HG03060 (cell line): Measurements from ENCODE around the gene GALNT18.

ENCODE experiments used
- ATAC-seq: cut with Tn5 transposase; IDR thresholded peaks from one replicate; pipeline ENCODE4 v1.9.1; 2021; ENCODE audit warnings: low read depth, moderate number of reproducible peaks; ENCODE audit not compliant: unreplicated experiment

The GALNT18 gene

DNA sequence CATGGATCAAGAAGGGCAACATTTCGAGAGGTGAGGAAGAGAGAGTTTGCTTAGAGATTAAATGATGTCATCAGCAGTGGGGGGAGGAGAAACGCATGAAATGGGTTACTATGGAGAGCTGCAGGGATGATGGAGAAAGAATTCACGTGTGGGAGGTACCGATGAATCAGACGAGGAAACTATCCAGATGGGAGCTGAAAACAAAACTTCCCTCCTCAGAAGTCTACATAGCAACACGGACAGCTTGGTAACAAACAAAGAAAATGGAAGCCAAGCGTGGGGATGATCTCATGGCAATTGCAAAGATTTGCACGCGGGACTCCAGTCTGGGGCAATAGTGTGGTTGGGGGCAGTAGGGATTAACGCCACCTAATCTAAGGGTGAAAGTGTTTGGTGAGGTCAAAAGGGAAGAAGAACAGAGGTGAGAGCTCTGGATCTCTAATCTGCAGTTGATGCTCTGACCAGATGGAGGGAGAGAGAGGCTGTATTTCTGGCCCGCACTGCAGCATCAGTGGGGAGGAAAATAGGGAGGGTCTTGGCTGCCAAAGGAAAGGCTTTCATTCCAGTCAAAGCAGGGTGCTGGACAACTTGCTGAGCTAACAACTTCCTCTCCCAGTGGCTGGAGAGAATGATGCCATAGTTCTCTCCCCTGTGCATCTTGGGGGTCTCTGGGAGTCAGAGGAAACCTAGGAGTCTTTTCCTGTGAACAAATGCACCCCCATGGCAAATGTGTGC, 225.3 kb downstream of the GALNT18 start:
- ATAC-seq: no peak

DNA sequence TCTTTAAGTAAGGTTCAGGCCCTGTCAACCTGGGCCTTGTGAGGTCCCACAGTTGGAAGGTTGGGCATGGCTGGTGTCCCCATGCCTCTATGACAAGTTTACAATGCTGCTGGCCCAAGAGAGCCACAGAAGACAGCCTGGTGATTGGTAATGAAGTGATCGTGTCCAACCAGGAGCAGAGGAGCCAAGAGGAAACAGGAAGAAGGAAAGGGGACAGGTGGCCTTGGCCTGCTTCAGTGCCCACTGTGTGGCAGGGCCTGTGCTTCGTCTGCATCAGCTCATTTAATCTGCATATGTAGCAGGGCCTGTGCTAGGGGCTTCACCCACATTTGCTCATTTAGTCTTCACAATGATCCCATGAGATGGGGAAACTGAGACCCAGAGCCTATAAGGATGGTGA, 226.7 kb downstream of the GALNT18 start:
- no peak for ATAC-seq

- ATAC-seq: no peak
Observed at GRCh38 chr11:11394241-11394640, 227.6 kb downstream of the GALNT18 start.

GRCh38 chr11:11391796-11392463, 229.9 kb downstream of the GALNT18 start:
- ATAC-seq: no peak

DNA sequence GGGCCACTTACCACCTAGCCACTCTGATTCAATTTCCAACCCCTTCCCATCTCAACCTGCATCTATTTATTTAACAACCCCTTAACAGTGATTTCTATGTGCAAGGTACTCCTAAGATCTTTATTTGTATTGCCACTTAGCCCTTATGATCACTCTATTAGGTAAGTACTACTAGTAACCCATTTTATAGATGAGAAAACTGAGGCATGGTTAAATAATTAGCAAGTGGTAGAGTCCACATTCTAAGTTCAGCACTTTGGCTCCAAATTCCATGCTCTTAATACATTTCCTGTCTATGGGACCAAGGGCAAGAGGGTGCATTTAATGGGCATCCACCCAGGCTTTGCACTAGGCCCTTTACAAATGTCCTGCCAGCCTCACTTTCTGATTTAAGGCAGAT, 230.6 kb downstream of the GALNT18 start:
- ATAC-seq: no peak

DNA sequence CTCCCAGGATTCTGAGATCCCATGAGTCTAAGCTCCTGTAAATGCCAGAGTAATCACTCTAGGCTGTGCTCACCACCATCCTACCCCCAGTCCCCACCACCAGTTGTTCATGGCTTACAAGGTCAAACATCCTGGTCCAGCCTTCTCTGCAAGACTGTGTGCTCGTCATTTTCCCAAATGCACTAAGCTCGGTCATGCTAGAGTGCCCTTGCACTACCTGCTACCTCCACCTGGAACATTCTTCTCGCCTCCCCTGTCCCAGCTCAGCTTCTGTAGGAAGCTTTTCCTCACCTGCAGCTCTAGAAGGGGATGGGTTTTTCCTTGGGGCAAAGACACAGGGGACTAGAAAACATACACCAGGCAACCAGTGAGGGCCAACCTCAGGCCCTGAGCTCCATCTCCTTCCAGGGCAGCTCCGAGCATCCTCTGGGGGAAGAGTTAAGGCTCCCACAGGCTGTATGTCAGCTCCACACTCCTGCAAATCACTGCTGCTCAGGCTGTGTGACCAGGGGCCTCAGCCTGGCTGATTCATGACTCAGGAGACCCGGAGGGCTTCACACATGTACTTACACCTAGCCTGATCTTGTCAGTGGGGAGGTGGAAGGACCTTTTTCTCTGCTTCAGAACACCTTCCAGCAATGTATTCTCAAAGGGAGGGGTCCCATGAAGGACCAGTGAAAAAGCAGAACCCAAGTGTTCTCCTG, 231.6 kb downstream of the GALNT18 start:
- ATAC-seq: no peak

DNA sequence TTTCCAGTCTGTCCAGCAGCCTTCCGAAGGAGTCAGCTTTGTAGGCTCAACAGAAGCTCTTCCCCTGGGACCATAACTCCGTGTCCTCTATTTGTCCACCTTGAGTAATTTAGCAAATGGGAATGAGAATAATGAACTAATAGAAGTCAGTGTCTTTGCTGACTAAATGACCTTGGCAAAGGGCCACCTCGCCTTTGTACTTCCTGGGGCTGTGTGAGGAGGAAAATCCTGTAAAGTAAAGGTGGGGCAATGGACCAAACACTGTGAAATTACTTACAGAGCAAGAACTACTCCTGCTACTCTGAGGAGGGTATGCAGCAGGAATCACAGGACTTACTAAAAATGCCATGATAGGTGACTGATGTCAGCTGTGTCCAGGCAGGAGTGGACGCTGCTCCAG, 232.6 kb downstream of the GALNT18 start:
- ATAC-seq: no peak

- ATAC-seq: no peak
Observed at GRCh38 chr11:11387622-11388305, 234.0 kb downstream of the GALNT18 start.

GRCh38 chr11:11387207-11387606, 234.6 kb downstream of the GALNT18 start:
- no peak for ATAC-seq

DNA sequence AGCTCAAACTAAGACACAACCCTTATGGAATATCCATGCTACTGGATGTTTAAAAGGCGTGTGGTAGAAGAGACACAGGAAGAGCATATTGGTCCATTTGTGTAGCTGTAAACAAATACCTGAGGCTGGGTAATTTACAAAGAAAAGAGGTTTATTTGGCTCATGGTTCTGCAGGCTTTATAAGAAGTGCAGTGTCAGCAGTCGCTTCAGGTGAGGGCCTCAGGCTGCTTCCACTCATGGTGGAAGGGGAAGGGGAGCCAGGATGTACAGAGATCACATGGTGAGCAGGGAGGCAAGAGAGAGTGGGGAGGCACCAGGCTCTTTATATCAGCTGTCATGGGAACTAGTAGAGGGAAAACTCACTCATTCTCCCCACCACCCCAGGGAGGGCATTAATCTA, 237.0 kb downstream of the GALNT18 start:
- no peak for ATAC-seq

DNA sequence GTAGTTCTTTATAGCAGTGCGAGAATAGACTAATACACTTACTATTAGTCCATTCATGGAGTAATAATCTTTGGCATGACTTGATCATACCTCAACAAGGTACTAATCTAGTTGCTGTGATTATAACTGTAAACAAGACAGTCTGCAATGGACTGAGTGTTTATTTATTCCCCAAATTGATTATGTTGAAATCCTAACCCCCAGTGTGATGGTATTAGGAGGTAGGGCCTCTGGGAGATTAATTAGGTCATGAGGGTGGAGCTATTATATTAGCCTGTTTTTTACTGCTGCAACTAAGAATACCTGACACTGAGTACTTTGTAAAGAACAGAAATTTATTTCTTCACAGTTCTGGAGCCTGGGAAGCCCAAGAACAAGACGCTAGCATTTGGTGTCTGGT, 237.8 kb downstream of the GALNT18 start:
- no peak for ATAC-seq

- no peak for ATAC-seq
Observed at GRCh38 chr11:11382858-11383532, 238.8 kb downstream of the GALNT18 start.

DNA sequence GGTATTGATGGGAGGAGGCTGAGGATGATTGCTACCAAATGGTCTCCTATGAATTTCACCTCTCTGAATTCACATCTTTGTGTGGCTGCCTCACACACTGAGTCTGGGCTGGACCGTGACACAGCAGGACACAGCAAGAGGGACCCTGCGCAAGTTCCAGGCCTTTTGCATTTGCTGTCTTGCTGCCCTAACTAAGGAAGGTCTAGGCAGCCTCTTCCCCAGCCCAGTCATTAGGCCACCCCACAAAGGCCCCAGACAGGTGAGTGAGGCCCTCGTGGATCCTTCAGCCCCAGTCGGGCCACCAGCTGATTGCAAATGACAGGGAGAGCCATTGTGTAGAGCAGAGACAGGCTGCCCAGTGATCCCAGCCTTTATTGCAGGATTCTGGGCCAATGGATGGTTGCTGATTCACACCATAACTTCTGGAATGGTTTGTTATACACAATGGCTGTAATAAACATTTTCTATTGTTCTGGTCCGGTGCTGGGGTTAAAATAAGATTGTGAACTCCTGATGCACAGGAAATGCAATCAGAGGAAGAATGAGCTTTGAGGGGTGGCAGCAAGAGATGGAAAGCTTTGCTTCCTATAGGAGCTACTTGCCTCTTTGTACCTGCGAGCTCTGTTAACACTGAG, 240.2 kb downstream of the GALNT18 start:
- ATAC-seq: no peak

DNA sequence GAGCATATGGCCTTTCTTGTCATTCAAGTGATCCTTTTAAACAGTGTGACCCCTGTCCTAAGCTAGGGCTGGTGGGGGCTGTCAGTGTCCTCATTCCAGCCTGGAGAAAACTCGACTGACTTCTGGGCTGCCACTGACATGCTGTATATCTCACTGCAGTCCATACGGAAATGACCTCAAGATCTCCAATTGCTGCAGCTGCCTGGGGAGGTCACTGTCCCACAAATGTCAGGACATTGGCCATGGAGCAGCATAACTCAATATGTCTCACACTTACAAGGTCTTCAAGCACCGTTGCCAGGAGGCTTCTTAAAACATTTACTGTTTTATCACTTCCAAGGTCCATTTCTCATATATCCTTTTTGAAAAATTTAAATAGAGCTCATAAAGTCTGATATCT, 240.9 kb downstream of the GALNT18 start:
- no peak for ATAC-seq

GRCh38 chr11:11380340-11380739, 241.5 kb downstream of the GALNT18 start:
- no peak for ATAC-seq

GRCh38 chr11:11379661-11380060, 242.1 kb downstream of the GALNT18 start:
- no peak for ATAC-seq

GRCh38 chr11:11378184-11378940, 243.4 kb downstream of the GALNT18 start:
- no peak for ATAC-seq

DNA sequence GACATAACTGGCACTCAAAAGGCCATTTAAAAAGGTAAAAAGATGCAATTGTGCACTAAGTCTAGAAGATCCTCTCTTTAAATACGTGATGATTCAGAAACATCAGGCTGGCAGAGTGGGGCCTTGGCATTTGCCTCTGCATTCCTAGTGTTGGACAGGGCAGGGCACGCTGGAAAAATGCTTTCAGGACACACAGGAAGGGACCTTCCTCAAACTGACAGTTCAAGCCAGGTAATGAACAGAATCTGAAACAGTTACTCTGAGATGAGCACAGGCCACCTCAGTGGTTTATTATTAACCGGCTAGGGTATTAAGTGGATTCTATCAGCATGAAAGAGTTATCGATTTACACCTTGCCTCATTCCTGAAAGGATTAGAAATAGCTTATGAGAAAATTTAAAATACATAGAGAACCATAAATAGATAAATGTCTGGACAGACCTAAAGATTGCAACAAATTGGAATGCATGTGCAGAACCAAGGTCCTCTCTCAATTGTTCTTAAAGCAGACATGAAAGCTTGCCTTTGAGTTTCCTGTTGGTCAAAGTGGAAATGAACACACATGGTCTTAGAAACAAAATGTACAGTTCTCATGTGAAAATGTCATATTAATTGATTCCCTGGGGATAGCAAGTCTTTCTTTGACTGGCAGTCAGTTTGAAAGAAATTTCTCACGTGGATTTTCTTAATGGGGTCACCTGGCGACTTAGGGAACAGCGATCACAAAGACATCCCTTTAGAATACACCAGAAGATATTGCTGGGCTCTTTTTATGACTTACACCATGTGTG, 247.3 kb downstream of the GALNT18 start:
- ATAC-seq: no peak

- no peak for ATAC-seq
Observed at GRCh38 chr11:11373934-11374333, 247.9 kb downstream of the GALNT18 start.
